Measurements from ENCODE around the gene OSBPL10.

- TF ChIP-seq, protein P1, sequence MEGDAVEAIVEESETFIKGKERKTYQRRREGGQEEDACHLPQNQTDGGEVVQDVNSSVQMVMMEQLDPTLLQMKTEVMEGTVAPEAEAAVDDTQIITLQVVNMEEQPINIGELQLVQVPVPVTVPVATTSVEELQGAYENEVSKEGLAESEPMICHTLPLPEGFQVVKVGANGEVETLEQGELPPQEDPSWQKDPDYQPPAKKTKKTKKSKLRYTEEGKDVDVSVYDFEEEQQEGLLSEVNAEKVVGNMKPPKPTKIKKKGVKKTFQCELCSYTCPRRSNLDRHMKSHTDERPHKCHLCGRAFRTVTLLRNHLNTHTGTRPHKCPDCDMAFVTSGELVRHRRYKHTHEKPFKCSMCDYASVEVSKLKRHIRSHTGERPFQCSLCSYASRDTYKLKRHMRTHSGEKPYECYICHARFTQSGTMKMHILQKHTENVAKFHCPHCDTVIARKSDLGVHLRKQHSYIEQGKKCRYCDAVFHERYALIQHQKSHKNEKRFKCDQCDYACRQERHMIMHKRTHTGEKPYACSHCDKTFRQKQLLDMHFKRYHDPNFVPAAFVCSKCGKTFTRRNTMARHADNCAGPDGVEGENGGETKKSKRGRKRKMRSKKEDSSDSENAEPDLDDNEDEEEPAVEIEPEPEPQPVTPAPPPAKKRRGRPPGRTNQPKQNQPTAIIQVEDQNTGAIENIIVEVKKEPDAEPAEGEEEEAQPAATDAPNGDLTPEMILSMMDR (IDR thresholded peaks at IDR 0.05), result no peak
- TF ChIP-seq ZFX (IDR thresholded peaks at IDR 0.05; ENCODE audit: borderline replicate concordance), result no peak
Measured at GRCh38 chr3:31748933-31749295, 232.1 kb downstream of the OSBPL10 start.
